Limb (tissue), 2 donors: ENCODE data around the gene SPDYE8.
"Not testable (repeated sequence)": the region's sequence is repeated elsewhere in the genome, so short reads cannot be mapped to it uniquely, and the experiment has no call there.

Experiments used
- DNase-seq, 2 donors: peaks; one replicate each; pipeline ENCODE4 v3.0.0-alpha.2; 2016; ENCODE audit errors: extremely low spot score in 2 of 2

The SPDYE8 gene

GRCh38 chr7:73029666-73030065 is at the start of gene SPDYE8:
SPDYE8 (minus strand) TSS chr7:73029766; CDS start chr7:73027966, 1,800 bp downstream.
- not testable (repeated sequence) for DNase-seq

GRCh38 chr7:73057811-73058210 is 28.2 kb upstream of the SPDYE8 start, which contains the start of gene SPDYE11:
SPDYE11 (minus strand) TSS chr7:73057911; CDS start chr7:73056111, 1,800 bp downstream.
- DNase-seq = not testable (repeated sequence)

GRCh38 chr7:73006491-73006890 is 23.1 kb downstream of the SPDYE8 start:
- not testable (repeated sequence) for DNase-seq

- peak; percentile 83 to 89 for DNase-seq
These were observed 23.7 kb downstream of the SPDYE8 start for GRCh38 chr7:73005693-73006447.

GRCh38 chr7:73005356-73005692 is 24.2 kb downstream of the SPDYE8 start:
- DNase-seq = not testable (repeated sequence)

GRCh38 chr7:72997887-72998468 is 31.6 kb downstream of the SPDYE8 start:
- DNase-seq = not testable (repeated sequence)

- DNase-seq = not testable (repeated sequence)
These were observed 32.1 kb downstream of the SPDYE8 start for GRCh38 chr7:72997447-72997846.

GRCh38 chr7:72995484-72995883 is 34.1 kb downstream of the SPDYE8 start:
- not testable (repeated sequence) for DNase-seq

- not testable (repeated sequence) for DNase-seq
These were observed 39.2 kb downstream of the SPDYE8 start for GRCh38 chr7:72990146-72990913.

- not testable (repeated sequence) for DNase-seq
These were observed 47.5 kb downstream of the SPDYE8 start for GRCh38 chr7:72982084-72982483.

- not testable (repeated sequence) for DNase-seq
These were observed 49.2 kb downstream of the SPDYE8 start for GRCh38 chr7:72980382-72980781.

GRCh38 chr7:72976434-72976833 is 53.1 kb downstream of the SPDYE8 start:
- DNase-seq = not testable (repeated sequence)

GRCh38 chr7:72975656-72976286 is 53.8 kb downstream of the SPDYE8 start:
- peak in 1 of 2 donors; percentile 45 for DNase-seq

GRCh38 chr7:72974781-72975180 is 54.8 kb downstream of the SPDYE8 start:
- DNase-seq = not testable (repeated sequence)

GRCh38 chr7:72971505-72971904 is 58.1 kb downstream of the SPDYE8 start:
- not testable (repeated sequence) for DNase-seq
